GM19351 (cell line): Measurements from ENCODE around the gene SND1.

Experiments used
- ATAC-seq: cut with Tn5 transposase; IDR thresholded peaks from one replicate; pipeline ENCODE4 v1.9.1; 2021; ENCODE audit warnings: mild to moderate bottlenecking, moderate library complexity; ENCODE audit not compliant: unreplicated experiment

The SND1 gene

DNA sequence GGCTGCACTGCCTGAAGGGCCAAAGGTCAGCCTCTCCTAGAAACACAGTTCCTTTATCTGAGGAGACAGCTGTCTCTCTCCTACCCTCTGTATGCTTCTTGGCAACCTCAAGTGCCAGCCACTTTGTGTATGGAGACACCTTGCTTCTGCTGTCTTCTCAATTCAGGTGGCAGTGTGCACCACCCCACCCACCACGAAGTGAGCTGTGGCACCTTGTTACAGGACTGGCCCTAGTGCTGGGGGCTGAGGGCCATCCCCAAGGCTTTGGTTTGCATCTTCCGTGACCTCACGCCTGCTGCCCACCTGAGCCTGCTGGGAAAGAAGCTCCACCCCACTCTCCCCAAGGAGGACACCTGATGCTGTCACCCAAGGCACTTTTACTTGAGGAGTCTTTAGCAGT lies 426.3 kb downstream of the SND1 start:
- ATAC-seq, result no peak

DNA sequence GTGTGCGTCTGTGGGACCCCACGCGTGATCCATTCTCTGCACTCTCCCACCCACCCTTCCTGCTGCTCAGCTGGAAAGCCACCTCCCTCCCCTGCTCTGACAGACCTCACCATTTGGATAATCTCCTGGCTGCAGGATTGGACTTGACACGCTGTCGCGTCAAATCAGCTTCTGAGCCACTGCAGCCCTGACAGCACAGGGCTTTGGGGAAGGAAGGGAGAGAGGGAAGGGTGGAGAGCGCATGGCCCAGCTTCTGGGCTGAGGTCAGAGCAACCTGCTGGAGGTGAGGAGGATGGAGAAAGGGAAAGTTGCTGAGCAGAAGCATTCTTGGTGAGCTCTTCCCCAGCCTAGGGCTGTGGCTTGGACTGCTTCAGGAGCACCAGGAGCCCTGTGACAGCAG lies 428.2 kb downstream of the SND1 start:
- no peak for ATAC-seq

DNA sequence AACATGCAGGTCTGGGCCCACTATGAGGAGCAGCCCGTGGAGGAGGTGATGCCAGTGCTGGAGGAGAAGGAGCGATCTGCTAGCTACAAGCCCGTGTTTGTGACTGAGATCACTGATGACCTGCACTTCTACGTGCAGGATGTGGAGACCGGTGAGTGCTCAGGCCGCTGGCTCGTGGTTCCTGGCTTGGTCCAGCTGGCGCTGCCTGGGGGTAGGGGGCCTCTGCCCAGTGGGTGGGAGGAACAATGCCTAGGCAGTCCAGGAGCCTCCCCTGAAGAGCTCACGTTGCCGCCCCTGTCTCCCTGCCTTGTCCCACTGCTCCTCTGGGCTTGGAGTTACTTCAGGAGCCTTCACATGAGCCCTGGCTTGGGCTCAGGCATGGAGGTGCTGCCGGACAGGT lies 429.4 kb downstream of the SND1 start:
- no peak for ATAC-seq

DNA sequence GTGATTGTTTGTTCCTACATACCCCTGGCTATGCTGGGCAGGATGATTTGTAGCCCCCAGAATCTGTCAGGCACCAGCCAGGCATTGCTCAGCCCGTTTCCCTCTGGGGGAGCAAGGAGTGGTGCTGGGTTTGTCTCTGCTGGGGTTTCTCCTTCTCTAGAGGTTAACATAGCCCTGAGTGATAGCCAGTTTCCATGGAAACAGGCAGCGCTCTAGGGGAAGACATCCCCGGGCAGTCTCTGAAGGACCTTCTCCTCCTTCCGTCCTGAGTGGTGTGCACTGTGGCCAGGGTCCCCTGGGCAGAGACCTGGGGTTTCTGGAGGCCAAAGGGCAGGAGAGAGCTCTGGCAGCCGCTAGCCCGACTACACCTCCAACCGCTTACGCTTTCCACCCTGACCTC lies 429.8 kb downstream of the SND1 start:
- no peak for ATAC-seq

DNA sequence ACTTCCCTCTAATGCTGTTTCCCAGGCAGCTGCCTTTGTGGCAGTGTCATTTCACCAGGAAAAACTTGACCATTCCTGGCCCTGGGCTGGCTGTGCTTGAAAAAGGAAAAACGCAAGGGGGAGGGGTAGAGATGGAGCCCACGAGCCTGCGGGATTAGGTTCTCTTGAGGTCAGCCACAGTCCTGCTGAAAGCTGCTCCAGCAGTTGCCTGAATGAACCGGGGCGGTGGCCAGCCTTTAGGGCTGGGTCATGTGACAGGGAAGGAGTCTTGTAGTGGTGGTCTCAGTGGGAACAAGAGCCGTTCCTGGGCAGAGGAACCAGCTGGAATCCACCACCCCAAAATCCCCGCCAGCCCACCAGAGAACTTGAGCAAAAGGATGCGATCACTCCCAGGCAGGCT lies 430.4 kb downstream of the SND1 start:
- ATAC-seq, result no peak

DNA sequence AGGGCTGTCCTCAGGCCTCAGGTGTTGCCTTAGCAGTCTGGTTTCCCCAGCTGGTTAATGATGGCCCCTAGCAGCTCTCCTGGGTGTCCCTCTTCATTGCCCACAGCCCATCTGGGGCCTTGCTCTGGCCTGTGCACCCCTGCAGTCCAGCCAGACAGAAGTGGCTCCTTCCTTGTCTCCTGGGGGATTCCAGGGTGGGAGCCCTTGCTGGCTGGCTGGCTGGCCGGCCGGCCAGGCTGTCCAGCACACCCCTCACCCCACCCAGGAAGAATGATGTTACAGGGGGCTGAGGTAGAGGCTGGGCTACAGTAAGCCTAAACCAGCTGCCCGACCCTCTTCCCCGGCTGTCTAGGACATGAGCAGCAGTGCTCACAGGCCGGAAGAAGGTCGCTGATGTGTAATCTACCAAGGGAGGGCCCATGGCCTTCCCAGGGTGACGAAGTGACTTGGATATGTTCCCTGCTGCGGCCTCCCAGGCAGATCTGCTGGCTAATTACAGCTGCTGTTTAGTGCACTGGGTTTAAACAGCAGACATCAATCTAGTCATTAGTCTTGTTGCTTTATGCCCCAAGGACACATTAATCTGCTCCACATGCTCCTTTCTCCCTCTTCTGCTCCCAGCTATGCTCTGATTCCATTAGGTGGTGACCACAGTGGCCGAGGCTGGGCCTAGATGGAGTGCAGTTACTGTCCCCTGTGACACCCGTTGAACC lies 433.1 kb downstream of the SND1 start:
- ATAC-seq, result no peak

DNA sequence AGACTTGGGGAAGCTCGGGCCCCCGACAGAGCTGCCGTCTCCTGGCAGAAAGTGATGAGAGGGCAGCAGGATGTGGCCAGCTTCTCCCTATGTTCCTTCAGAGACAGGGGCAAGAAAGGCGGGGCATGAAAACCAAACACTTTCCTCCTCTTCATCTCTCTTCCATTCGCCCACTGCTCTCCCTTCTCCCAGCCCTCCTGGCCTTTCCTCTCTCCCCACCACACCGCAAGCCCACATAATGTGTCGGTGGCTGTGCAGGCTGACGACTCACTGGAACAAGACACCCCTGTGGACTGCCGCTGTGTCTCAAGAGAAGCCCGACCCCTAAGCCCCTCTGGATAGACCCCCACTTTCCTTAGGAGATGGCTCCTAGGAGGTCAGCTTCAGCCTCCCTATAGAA lies 438.5 kb downstream of the SND1 start:
- no peak for ATAC-seq

DNA sequence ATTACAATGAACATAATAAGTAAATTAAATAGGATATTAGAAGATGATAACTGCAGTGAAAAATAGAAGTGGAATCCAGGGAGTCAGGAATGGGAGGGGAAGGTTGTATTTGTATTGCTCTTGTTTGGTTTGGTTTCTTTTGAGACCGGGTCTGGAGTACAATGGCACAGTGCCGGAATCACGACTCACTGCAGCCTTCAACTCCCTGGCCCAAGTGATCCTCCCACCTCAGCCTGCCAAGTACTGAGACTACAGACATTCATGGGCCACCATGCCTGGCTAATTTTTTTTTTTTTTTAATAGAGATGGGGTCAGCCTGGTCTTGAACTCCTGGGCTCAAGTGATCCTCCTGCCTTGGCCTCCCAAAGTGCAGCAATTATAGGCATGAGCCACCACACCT lies 439.1 kb downstream of the SND1 start:
- no peak for ATAC-seq

DNA sequence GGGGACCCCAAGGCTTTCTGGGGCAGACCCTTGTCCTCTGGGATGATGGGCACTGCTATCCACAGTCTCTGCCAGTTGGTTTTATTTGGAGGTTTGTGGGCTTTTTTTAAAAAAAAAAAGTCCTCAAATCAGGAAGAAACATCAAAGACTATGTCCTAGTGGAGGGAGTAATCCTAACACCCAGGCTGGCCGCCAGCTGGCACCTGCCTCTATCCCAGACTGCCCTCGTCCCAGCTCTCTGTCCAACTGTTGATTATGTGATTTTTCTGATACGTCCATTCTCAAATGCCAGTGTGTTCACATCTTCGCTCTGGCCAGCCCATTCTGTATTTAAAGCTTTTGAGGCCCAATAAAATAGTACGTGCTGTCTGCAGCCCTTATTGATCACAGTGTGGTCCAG lies 440.2 kb downstream of the SND1 start:
- no peak for ATAC-seq

DNA sequence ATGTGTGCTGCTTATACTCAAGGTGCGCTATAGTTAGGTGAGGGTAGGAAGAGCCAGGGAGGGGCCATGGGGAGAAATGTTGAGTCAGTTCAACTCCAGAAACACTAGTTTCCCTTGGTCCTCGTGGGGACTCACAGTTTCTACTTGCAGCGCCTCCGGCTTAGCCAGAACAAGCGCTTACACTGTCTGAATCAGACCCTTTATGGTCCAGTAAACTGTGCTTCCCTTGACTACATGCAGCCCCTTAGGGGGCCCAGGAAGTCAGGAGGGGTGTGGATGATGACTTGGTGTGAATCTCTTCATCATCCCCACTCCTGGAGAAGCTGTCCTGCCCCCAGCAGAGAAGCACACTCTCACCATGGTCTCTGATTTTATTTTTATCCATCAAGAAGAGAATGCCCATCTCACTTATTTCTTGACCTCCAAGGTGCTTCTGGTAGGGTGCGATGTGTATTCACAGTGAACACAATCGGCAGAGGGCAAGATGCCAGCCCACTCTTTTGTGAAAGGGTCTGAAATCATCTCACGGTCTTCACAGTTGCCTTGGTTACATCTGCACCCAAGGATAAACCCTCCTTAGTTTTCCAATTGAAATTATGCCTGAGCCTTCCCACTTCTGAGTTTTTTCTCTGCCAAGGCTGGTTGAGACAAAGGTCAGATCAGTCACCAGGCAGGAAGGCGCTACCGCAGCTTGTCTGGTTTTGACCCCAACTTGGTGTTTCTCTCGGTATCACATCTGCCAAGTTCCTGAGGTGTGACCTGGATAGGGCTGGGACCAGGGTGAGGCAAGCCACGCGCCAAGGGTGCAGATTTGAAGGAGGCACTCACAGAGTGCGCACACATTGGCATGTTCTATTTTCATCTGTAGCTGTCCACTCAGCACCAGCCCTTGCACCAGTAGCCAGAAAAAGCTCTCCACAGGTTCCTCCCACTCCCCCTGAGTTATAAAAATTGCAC lies 441.9 kb downstream of the SND1 start:
- no peak for ATAC-seq

DNA sequence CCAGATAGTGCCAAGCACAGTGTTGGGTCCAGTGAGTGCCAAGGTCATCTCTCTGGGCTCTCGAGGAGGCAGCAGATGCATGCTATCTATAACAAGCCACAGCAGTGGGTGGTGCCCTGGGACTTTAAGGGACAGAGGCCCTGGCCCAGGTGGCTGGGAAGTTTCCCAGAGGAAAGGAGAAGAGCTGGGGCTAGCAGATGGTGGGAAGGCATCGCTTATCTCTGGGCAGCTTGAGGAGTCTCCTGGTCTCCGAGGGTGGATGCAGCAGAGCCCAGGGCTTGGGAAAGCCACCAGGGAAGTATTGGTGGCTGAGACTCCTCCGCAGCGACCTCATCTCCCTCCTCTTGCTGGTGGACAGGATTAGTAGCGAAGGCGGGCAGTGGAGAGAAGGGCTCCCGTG lies 442.7 kb downstream of the SND1 start:
- ATAC-seq, result no peak

DNA sequence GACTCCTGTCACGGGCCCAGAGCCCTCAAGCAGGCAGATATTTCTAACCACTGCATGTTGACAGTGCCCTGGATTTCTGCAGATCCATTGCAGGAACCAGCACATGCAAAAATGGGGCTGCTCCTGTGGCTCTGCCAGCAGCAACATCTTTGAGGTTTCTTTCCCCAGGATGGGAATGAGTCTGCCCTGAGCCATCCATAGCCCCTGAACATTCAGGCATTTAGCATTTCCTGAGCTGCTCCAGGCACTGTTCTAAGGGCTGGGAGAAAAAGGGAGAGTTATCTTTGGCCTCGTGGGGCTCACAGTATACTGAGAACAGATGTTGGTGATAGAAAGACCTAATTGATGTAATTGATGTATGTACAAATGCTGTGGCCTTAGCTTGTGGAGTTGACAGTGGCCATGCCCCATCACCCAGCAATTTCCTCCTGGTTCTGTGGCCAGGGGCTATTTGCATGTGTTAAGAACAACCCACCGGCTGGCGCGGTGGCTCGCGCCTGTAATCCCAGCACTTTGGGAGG lies 445.3 kb downstream of the SND1 start:
- ATAC-seq, result no peak

DNA sequence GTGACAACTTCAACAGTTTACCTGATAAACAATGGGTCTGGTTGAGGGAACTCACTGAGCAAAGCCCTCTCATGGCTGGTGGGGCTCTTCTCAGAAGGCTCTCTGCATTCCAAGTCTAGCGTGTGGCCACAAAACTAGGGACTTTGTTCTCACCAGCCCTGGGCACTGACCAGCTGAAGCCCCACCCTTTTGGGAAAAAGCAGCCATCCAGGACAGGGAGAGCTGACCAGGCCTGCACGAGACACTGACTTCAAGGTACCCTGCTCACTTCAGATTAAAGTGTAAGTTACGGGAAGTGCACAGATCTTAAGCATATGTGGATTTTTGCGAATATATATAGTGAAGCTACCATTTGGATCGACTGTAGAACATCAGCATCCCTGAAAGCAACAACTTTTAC lies 446.6 kb downstream of the SND1 start:
- ATAC-seq, result no peak

DNA sequence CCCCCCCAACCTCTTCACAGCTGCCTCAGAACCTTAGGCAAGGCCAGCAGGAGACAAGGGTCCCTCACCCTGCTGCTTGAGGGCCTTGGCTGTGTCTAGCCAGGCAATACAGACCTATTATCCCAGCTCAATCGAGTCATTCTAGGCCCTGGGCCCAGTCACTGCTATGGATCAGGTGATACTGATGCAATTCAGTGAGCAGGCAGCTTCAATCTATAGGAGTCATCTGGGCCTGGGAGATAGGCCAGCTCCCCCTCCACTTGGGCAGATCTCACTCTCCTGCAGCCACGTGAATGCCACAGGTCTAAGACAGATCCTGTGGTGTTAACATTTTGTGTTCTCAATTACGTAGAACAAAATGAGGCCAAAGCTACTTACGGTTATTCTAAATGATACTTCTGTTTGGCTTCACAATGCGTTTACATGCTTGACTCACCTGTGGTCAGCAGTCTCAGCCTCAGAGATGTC lies 447.2 kb downstream of the SND1 start:
- ATAC-seq, result no peak

DNA sequence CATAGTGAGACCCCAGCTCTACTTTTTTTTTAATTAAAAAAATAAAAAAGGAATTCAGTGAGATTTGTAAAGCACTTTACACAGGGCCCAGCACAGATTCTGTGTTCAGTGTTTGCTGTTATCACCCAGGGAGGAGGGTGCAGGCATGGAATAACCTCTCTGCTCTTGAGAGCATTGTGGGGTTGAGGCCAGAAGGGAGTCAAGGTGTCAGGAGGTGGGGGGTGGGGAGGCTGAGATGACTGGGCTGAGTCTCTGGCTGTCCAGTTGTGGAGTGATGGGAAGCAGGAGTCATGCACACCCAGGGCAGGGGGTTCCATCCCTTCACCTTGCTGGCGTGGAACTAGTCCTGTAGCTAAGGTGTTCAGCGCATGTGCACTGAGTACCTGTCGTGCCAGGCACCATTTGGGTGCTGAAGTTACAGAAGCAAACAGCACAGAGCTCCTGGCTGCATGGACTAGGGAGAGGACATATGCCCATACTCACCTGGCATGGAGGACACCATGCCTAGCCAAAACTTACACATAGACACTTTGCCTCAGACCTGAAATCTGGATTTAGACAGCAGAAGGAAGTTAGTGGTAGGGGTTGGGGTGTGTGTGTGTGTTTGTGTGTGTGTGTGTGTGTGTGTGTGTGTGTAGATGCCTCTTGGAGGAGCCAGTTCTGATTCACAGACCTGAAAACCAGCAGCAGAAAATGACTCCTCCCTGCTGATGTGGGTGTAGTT lies 448.4 kb downstream of the SND1 start:
- no peak for ATAC-seq

DNA sequence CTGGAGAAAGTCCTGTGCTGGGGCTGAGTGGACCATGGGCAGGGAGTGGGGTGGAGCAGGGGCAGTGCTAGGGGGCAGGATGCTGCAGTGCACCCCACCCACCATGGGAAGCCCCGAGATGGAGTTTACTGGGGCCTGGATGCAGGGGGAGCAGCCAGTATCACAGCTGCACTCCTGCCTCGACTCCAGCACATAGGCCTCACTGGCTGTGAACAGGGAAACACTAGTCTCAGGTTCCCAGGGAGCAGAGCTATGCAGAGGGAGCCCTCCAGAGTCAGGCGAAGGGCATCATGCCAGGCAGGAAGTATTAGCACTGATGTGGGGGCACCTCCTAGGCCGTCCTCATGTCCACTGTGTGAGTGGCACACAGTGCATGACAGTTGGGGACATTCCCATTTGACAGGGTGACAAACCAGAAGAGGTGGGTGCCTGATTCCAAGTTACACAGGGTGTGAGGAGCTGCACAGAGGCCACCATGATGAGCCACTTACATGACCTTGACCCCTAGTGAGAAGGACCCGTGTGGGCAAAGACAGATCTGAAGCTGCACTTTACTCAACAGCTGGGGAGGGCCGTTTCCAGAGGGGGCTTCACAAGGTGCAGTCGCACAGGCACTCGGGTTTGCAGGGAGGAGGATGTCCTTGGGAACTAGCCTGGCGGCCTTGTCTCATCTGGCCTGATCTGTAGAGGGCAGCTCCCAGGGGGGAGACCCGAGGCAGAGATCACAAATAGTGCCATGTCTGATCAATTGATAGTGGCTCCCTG lies 449.1 kb downstream of the SND1 start:
- ATAC-seq, result no peak

DNA sequence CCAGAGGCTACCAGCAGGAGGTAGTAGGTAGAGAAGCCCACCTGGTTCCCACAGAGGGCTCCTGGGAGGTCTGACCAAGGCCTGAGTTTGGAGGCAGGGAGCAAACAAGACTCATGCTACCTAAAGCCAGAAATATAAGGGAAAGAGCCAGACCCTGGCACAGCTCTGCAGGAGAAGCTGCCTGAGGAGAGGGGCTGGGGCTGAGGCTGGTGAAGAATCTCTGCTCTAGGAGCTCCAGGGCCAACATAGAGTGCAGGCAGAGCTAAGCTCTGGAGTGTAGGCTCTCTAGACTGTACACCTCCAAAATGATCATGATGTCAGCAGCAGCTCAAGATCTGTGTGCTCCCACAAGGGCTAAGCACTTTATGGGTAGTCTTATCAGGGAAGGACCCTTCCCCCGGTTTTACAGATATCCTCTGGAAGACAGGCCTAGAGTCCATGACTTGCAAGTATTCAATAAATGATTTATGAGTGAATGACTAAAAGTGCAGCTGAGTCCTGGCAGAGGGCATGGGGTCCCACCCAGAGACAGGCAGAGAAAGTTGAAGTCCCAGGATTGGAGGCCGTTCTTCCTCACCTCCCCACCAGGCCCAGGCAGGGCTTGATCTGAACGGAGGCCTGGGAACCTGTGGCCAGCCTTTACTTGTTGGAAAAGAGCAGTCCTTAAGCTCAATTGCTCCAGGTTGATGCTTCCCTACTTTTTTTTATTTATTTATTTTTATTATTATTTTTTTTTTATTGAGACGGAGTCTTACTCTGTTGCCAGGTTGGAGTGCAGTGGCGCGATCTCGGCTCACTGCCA lies 450.7 kb downstream of the SND1 start:
- ATAC-seq, result no peak

DNA sequence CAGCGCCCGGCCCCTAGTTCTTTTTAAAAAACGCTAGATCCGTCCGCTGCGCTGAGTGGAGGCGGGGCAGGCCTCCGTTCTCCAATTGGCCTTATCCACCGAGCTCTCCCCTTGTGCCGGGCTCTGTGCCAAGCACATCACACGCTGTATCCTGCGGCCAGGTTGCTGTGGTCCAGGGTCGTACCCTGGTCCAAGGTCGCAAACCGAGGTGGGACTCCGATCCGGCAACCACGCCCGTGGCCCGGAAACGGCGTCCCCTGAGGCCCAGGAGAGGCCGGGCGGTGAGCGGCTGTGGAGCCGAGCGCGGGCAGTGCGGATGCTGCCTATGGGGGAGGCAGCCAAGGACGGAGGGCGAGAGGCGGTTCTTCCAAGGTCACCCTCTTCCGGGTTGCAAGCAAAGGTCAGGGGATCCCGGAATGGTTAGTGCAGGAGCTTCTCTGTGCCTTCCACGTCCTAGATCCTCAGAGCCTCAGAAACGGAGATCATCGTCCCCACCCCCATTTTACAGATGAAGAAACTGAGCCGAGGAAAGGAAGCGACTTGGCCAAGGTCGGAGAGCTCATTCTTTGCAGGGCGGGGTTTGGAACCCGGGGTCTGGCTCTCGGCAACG lies 451.6 kb downstream of the SND1 start:
- peak; percentile 42 for ATAC-seq

DNA sequence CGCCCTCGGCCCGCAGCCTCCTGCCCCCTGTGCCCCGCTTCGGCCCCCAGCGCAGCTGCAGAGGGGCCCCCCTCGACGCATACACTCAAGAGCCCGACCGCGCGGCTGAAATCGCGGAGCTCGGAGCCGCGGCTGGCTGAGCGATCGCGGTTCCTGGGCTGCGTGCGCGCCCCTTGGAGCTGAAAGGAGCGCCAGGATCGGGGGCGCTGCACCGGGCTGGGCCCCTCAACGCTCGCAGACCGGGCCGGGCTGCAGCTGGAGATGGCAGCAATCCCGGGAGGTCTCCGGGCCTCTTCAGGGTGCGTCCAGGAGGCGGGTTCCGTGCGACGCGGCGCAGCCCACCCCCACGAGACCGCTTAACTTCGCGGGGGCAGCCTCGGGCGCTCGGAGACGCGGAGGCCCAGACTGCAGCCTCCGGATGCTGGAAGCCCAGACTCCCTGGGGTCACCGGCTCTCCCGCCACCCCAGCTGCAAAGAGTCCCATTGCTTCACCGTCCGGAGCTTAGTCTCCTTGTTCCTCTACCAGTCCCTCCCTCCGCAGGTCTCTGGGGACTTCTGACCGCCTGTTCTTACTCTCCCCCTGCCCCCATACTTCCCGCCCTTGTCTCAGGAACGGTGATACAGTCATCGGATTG lies 452.2 kb downstream of the SND1 start:
- ATAC-seq, result peak; percentile 13
